ENCODE results near the gene SVEP1.
A peak's percentile ranks its signal among the peaks of the same experiment; 100 is the strongest.

SVEP1 gene

GRCh38 chr9:110580850-110581249 lies 1.3 kb upstream of the SVEP1 start:
- peak overlapping the region; percentile 71 for H3K4me3 ChIP-seq (replicated peaks; ENCODE audit: low read depth, low read length)
- DNase-seq (ENCODE audit: low read depth) = peak; percentile 49
- no peak for TF ChIP-seq CTCF (IDR thresholded peaks at IDR 0.05; ENCODE audit: low read length, missing control alignments)

- H3K4me3 ChIP-seq (replicated peaks; ENCODE audit: low read depth, low read length) = peak overlapping the region; percentile 71
- peak; percentile 55 for DNase-seq (ENCODE audit: low read depth)
Measured at GRCh38 chr9:110579862-110580219, 300 bp upstream of the SVEP1 start.

GRCh38 chr9:110578575-110579033 lies 937 bp downstream of the SVEP1 start:
- no peak for TF ChIP-seq CTCF (IDR thresholded peaks at IDR 0.05; ENCODE audit: low read length, missing control alignments)
- no peak for DNase-seq (ENCODE audit: low read depth)
- H3K4me3 ChIP-seq (replicated peaks; ENCODE audit: low read depth, low read length) = peak overlapping the region; percentile 71

More at GRCh38 chr9:110579862-110580219, 300 bp upstream of the SVEP1 start:
- no peak for TF ChIP-seq CTCF (IDR thresholded peaks at IDR 0.05; ENCODE audit: low read length, missing control alignments)

- H3K4me3 ChIP-seq (replicated peaks; ENCODE audit: low read depth, low read length) = peak overlapping the region; percentile 26
- DNase-seq (ENCODE audit: low read depth) = peak; percentile 36
- no peak for TF ChIP-seq CTCF (IDR thresholded peaks at IDR 0.05; ENCODE audit: low read length, missing control alignments)
Measured at GRCh38 chr9:110575945-110576344, 3.6 kb downstream of the SVEP1 start.

- TF ChIP-seq CTCF (IDR thresholded peaks at IDR 0.05; ENCODE audit: low read length, missing control alignments) = no peak
- H3K4me3 ChIP-seq (replicated peaks; ENCODE audit: low read depth, low read length) = no peak overlapping the region
- DNase-seq (ENCODE audit: low read depth) = no peak
Measured at GRCh38 chr9:110575169-110575568, 4.4 kb downstream of the SVEP1 start.

GRCh38 chr9:110573305-110573704 lies 6.2 kb downstream of the SVEP1 start:
- no peak overlapping the region for H3K4me3 ChIP-seq (replicated peaks; ENCODE audit: low read depth, low read length)
- no peak for TF ChIP-seq CTCF (IDR thresholded peaks at IDR 0.05; ENCODE audit: low read length, missing control alignments)
- no peak for DNase-seq (ENCODE audit: low read depth)

GRCh38 chr9:110571801-110572483 lies 7.6 kb downstream of the SVEP1 start:
- DNase-seq (ENCODE audit: low read depth) = no peak
- no peak for TF ChIP-seq CTCF (IDR thresholded peaks at IDR 0.05; ENCODE audit: low read length, missing control alignments)
- no peak overlapping the region for H3K4me3 ChIP-seq (replicated peaks; ENCODE audit: low read depth, low read length)
